Measurements from ENCODE around the gene HSP90B1.

HSP90B1 gene

GRCh38 chr12:103930787-103931735 is 851 bp downstream of the HSP90B1 start:
- DNase-seq: peak; percentile 71

DNA sequence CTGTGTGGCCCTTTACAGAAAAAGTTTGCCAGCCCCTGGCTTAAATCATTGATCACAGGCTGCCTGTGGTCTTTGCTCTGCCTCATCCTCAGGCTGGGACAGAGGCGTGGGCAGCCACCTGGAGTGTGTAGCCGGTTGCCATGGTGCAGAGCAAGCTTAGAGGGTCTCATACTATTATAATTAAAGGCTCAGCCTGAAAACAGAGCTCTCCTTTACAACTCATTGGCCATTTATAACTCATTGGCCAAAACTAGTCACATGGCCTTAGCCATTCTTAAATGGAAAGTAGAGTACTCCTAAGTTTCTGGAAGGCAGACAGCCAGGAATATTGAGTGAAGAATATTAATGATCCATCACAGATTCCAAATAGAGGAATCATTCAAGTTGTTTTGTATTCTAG is 3.0 kb downstream of the HSP90B1 start:
- DNase-seq: peak; percentile 35

DNA sequence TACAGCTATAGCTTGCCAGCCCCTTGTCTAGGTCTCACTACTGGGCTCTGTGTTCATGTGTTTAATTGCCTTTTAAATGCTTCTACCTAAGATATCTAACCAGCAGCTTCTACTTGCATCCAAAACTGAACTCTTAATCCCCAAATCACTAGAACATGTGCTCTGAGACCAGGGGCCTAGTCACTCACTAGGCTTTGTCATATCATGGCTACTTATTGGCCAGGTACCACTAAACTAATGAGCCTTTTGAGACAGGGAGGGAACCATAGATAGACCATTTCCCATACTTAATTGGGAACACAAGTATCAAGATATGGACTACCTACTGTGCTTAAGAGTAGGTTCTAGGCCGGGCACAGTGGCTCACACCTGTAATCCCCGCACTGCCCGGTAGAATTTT is 6.5 kb downstream of the HSP90B1 start:
- no peak for DNase-seq

DNA sequence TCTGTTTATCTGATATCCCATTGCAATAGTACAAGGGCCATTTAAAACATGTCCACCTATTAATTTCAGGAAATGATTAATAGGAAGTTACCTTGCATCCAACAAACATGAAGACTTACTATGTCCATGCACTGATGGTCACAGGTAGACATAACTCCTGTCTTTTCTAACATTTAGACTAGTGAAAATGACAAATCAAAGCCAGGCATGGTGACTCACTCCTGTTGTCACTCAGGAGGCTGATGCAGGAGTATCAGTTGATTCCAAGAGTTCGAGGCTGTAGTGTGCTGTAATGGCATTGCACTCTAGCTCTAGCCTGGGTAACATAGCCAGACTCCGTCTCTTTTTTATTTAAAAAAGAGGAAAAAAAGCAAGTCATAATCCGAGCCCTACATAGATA is 14.8 kb downstream of the HSP90B1 start:
- DNase-seq: no peak

DNA sequence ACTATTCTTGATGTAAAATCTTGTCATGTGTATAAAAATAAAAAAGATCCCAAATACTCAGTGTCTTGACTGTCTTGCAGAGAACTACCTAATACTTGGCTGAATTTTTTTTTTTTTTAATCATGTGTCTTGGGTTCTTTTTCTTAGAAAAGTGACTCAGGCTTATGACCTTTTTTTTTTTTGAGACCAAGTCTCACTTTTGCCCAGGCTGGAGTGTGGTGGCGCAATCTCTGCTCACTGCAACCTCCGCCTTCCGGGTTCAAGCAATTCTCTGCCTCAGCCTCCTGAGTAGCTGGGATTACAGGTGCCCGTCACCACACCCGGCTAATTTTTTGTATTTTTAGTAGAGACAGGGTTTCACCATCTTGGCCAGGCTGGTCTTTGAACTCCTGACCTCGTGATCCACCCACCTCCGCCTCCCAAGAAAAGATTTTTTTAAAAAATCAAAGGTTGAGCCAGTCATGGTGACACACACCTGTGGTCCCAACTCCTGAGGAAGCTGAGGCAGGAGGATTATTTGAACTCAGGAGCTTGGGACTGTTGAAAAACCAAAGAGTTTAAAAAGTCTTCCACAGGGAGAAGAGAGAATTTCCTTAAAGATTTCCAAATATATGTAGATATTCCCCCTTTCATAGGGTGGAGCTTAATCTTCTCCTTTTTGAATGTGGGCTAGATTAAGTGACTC is 17.8 kb downstream of the HSP90B1 start:
- DNase-seq: no peak

DNA sequence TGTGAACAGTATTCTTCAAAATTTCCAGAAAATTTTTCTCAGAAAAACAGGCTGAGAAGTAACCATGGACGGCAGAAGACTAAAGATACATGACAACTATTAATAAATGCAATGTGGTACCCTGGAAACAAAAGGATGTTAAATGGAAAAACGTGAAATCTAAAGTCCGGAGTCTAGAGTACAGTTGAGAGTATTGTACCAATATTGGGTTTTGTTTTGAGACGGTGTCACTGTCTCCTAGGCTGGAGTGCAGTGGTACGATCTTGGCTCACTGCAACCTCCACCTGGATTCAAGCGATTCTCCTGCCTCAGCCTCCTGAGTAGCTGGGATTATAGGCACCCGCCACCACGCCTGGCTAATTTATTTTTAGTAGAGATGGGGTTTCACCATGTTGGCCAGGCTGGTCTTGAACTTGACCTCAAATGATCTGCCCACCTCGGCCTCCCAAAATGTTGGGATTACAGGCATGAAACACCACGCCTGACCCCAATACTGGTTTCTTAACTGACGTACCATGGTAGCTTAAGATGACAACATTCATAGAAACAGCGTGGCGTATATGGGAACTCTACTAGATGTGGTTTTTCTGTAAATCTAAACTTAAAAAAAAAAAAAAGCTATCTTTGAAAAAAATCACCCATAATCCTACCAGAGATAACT is 18.7 kb downstream of the HSP90B1 start:
- DNase-seq: no peak

DNA sequence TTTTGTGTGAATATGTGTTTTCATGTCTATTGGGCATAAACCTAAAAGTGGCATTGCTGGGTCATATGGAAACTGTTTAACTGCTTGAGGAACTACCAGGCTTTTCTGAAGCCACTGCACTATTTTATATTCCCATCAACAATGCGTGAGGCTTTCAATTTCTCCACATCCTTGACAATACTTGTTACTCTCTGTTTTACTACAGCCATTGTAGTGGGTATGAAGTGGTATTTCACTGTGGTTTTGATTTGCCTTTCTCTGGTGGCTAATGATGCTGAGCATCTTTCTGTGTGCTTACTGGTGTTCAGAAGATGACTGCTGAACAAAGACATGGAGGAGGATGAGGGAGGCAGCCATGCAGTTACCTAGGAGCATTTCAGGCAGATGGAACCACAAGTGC is 22.3 kb downstream of the HSP90B1 start:
- no peak for DNase-seq

DNA sequence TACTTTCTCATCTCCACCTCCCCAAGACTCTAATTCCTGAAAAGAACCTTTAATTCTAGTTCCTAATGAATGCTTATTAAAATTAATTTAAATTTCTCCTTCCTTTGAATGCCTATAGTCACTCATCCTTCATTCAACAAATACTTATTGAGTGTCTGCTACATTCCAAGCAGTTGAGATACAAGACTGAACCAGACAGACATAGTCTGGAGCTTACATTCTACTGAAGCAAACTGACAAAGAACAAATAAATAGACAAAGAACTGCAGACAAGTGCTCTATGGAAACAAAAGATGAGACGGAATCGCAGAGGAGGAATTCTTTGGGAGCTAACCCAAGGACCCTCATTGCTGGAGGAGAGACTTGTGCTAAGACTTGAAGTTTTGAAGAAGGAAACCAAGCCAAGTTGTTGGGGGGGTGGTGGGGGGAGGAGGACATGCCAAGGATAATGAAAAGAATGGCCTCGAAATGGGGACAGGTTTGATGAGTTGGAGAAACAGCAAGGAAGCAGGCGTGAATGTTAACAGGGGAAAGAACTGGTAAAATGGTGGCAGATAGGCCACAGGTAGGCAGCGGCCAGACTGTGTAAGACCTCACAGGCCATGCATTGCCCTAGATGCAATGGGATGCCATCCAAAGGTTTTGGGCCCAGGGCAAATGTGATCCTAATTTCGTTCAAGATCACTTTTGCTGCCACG is 25.8 kb downstream of the HSP90B1 start:
- DNase-seq: peak; percentile 62

- DNase-seq: no peak
Observed at GRCh38 chr12:103956509-103957027, 26.4 kb downstream of the HSP90B1 start.

DNA sequence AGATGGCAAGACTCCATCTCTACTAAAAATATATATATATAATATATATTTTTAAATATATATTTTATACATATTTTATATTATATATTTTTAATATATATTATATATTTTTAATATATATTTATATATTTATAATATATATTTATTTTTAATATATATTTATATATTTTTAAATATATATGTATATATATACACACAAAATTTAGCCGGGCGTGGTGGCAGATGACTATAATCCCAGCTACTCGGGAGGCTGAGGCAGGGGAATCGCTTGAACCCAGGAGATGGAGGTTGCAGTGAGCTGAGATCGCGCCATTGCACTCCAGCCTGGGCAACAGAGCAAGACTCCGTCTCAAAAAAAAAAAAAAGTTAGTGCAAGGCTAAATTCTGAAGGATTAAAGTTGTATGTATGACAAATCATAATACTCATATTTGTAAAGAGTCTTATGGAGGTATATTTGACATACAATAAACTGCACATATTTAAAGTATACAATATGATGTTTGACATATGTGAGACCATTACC is 27.7 kb downstream of the HSP90B1 start:
- DNase-seq: no peak

DNA sequence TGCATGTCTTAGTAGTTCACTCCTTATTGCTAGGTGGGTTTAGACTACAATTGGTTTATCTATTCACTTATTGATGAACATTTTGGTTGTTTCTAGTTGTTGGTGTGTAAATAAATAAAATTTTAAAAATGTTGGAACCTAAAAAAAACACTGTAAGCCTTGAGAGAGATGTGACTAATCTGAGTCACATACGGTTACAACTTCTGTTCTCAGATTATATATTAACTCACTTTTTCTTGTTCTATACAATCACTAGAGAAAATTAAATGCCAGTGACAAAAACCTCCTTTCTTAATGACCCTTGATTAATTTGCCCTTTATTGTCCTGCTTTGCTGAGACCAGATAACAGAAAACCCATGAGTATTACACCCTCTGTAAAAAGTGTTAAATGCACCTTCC is 28.4 kb downstream of the HSP90B1 start:
- no peak for DNase-seq

DNA sequence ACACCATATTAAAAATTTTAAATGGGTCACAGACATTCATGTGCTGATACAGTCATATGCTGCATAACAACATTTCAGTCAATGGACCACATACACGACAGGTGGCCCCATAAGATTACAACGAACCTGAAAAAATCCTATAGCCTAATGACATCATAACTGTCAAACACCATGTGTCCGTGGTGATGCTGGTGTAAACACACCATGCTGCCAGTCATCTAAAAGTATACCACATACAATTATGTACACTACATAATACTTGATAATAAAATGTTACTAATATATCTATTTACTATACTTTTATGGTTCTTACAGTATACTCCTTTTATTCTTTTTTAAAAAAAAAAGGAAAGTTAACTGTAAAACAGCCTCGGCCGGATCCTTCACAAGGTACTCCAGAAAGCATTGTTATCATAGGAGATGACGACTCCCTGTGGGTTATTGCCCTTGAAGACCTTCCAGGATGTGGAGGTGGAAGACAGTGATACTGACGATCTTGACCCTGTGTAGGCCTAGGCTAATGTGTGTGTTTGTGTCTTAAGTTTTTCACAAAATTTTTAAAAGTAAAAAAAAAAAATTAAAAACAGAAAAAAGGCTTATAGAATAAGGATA is 30.5 kb downstream of the HSP90B1 start:
- DNase-seq: peak; percentile 27

DNA sequence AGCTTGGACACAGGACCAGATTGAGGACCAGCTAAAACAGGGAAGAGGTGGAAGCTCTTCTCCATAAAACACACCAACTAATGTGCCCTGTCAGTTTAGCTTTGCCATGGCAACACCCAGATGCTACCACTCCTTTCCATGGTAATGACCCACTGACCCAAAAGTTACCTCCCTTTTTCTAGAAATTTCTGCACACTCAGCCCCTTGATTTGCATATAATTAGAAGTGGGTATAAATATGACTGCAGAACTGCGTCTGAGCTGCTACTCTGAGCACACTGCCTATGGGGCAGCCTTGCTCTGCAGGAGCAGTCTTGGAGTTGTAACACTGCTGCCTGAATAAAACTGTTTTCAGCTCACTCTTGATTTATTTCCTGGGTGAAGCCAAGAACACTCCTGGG is 32.3 kb downstream of the HSP90B1 start:
- peak; percentile 30 for DNase-seq

GRCh38 chr12:103964805-103965204 is 34.6 kb downstream of the HSP90B1 start:
- DNase-seq: no peak

DNA sequence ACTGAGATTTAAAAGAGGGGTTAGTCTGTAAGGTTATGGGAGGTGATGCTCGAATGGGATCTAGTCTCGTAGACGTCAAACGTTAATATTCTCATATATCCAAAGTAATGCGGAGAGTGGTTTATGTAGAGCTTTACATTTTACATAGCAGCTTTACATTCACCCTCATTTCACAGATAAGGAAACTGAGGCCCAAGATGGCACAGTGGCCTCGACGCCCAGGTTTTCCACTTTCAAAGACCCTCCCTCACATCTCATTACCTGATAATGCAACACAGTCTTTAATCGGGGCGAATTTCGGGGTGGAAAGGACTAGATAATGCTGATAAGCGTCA is 35.0 kb downstream of the HSP90B1 start:
- no peak for DNase-seq

- DNase-seq: peak; percentile 100
Observed at GRCh38 chr12:103965590-103966504, 35.6 kb downstream of the HSP90B1 start, which contains the start of gene TDG. TSS of gene TDG (plus strand) at chr12:103965872. CDS start at chr12:103966038, 166 bp downstream.

DNA sequence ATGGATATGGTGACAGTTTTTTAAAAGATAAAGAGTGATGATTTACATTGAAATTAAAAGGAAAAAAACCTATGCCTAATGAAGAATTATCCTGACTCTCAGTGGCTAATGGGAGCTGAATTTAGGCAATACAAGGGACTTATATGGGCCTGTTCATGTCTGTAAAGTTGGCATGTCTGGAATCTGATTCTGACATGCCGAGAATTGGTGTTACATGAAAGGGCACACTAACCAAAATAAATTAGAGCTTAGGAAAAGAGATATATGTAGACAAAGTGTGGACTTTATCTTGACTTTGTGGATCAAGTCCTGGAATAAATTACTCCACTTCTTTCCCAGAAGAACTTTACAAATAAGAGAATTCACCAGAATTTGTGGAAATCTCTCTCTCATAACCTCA is 36.5 kb downstream of the HSP90B1 start:
- no peak for DNase-seq

DNA sequence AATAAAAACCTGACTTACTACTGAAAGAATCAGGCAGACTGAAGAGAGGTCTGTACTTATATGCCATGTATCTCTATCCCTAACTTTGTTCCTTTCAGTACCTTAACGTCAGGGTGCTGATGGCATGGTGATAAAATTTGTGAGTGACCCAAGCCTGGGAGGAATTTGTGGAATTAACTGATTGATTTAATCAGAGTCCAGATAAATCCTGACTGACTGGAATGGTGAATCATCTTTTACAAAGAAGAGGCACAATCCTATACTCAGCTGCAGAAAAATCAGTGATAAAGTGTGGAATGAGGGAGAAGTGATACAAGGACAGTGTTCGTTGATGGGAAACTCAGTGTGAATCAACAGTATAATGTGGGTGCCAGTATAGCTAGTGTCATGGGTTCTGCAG is 39.2 kb downstream of the HSP90B1 start:
- DNase-seq: no peak

DNA sequence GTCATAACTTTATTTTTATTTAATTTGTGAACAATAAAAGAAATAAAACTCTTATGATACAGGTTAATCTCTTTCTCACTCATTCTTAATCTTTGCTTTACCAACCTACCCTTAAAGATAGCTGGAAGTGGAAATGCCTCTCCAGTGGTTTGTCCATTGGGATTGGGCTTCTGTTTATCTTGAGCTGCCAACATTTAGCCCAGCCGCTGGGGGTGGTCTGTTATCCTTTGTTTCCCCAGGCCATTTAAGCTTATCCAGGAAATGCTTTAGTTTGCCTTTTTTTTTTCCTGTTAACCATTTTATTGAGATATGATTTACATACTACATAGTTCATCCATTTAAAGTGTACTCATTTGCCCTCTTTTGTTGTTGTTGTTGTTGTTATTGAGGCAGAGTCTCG is 43.7 kb downstream of the HSP90B1 start:
- DNase-seq: no peak

GRCh38 chr12:103975368-103975767 is 45.2 kb downstream of the HSP90B1 start:
- DNase-seq: no peak

DNA sequence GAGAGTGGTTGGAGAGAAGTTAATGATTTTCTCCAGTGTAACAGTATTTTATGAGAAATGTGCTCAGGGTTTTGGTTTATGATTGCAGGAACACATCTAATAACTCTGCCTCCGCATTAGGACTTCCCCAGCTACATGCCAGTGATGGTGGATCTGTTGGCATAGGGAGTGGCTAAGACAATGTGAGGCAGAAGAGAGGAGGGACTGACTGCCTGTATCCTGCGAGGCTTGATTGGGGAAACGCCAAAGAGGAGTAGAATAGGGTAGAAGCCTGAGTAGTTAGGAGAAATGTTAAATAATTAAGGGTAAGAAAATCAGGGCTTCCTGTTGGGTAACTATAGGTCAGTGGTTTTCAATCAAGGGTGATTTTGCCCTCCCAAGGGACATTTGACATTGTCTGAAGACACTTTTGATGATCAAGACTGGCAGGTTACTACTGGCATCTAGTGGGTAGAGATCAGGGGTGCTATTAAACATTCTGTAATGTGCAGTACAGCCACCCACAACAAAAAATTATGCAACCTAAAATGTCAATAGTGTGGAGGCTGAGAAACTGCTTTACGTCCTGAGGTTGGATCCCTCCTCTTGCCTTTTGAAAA is 48.3 kb downstream of the HSP90B1 start:
- DNase-seq: no peak

Measured in NCI-H69 (cell line).